ENCODE results near the gene GNAO1.

- TF ChIP-seq ZNF280C (tag by site-specific recombination; IDR thresholded peaks at IDR 0.05) (no peak), CTCF (tag by site-specific recombination; IDR thresholded peaks at IDR 0.05) (no peak), ZNF791 (tag by site-specific recombination; IDR thresholded peaks at IDR 0.05) (no peak), KLF1 (tag by site-specific recombination; IDR thresholded peaks at IDR 0.05) (no peak), ZNF645 (tag by site-specific recombination; IDR thresholded peaks at IDR 0.05) (no peak), ZNF704 (tag by site-specific recombination; IDR thresholded peaks at IDR 0.05) (no peak), ZNF184 (tag by site-specific recombination; IDR thresholded peaks at IDR 0.05) (no peak), ZBTB17 (tag by site-specific recombination; IDR thresholded peaks at IDR 0.05) (no peak), ZBTB7A (tag by site-specific recombination; IDR thresholded peaks at IDR 0.05; ENCODE audit: low read depth) (no peak), KLF7 (tag by site-specific recombination; IDR thresholded peaks at IDR 0.05; ENCODE audit: borderline replicate concordance) (no peak), ZNF626 (tag by site-specific recombination; IDR thresholded peaks at IDR 0.05) (no peak)
Measured at GRCh38 chr16:56300242-56300623, 108.9 kb downstream of the GNAO1 start.

Measured in HEK293 (cell line).